ENCODE measurements around the gene TCF7L2. TPM values are rescaled to one million over a fixed set of nuclear protein-coding genes. Genes with fewer than 3 reads are reported as not detected.

The TCF7L2 gene
- polyA plus RNA-seq, 3 donors: 2.1 to 23.5 (median 6.1) TPM

GRCh38 chr10:113149626-113150025 is 199.6 kb downstream of the TCF7L2 start:
- no peak overlapping the region for H2AFZ ChIP-seq (ENCODE audit: insufficient read depth, low read depth, low read length, poor library complexity, severe bottlenecking)
- Mint-ChIP-seq H3K4me3 (no peak overlapping the region), H3K27me3 (ENCODE audit: low read depth in 3 of 3) (peaks cover 0 to 2% (median 0%) of the 10 kb centered on the region in 3 donors), H3K4me1 (peaks cover 48% of the 10 kb centered on the region), H3K27ac (no peak overlapping the region), H3K36me3 (peaks cover 68 to 79% of the 10 kb centered on the region in 2 donors), H3K9me3 (peaks cover 0 to 4% (median 2%) of the 10 kb centered on the region in 7 donors)
- WGBS (ENCODE audit: insufficient coverage): no CpG with 5 or more reads among the region's 3 CpGs
- no peak overlapping the region for H3K9ac ChIP-seq (ENCODE audit: insufficient read depth, low read length, poor library complexity, severe bottlenecking)
- DNase-seq: no peak
- H3K9me3 ChIP-seq (replicated peaks in 1 of 2; ENCODE audit: control insufficient read depth in 1 of 2, insufficient read depth in 1 of 2, low read length in 2 of 2): no peaks in the 10 kb centered on the region
- no peak overlapping the region for H3K27ac ChIP-seq (ENCODE audit: low read depth in 1 of 2, low read length in 2 of 2)
- intact Hi-C loops (cut with micrococcal nuclease): loop anchor here in 1 of 2 donors (10.0 kb wide), 1 partner anchor 235 kb away; no protein-coding TSS in a partner anchor
- no peaks in the 10 kb centered on the region for H3K79me2 ChIP-seq (ENCODE audit: insufficient read depth, low read length)
- H3K4me1 ChIP-seq (ENCODE audit: control insufficient read depth in 1 of 2, insufficient read depth in 2 of 2, low read length in 2 of 2): peaks cover 42 to 43% of the 10 kb centered on the region in 2 donors
- H3K36me3 ChIP-seq (replicated peaks in 1 of 2; ENCODE audit: control insufficient read depth in 1 of 2, insufficient read depth in 2 of 2, low read length in 2 of 2): peaks cover 18 to 76% of the 10 kb centered on the region in 2 donors
- H3K4me2 ChIP-seq (replicated peaks; ENCODE audit: extremely low read depth, low read length, poor library complexity, severe bottlenecking): no peak overlapping the region
- H3K27me3 ChIP-seq (ENCODE audit: control insufficient read depth in 2 of 2, insufficient read depth in 2 of 2, low read length in 2 of 2): no peaks in the 10 kb centered on the region
- H4K20me1 ChIP-seq (ENCODE audit: insufficient read depth, low read length): peaks cover 7% of the 10 kb centered on the region
- TF ChIP-seq, protein P1, sequence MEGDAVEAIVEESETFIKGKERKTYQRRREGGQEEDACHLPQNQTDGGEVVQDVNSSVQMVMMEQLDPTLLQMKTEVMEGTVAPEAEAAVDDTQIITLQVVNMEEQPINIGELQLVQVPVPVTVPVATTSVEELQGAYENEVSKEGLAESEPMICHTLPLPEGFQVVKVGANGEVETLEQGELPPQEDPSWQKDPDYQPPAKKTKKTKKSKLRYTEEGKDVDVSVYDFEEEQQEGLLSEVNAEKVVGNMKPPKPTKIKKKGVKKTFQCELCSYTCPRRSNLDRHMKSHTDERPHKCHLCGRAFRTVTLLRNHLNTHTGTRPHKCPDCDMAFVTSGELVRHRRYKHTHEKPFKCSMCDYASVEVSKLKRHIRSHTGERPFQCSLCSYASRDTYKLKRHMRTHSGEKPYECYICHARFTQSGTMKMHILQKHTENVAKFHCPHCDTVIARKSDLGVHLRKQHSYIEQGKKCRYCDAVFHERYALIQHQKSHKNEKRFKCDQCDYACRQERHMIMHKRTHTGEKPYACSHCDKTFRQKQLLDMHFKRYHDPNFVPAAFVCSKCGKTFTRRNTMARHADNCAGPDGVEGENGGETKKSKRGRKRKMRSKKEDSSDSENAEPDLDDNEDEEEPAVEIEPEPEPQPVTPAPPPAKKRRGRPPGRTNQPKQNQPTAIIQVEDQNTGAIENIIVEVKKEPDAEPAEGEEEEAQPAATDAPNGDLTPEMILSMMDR (IDR thresholded peaks at IDR 0.05): no peak
- no peak overlapping the region for H3K4me3 ChIP-seq (replicated peaks in 1 of 3; ENCODE audit: low read depth in 2 of 3, low read length in 3 of 3)

GRCh38 chr10:113151190-113151666 is 201.2 kb downstream of the TCF7L2 start:
- intact Hi-C loops (cut with micrococcal nuclease): loop anchor here in 1 of 2 donors (10.0 kb wide), 1 partner anchor 234 kb away; no protein-coding TSS in a partner anchor
- Histone ChIP-seq H3K27ac (ENCODE audit: low read depth in 1 of 2, low read length in 2 of 2) (peak overlapping the region; percentile 47 to 62), H3K79me2 (ENCODE audit: insufficient read depth, low read length) (no peaks in the 10 kb centered on the region), H4K20me1 (ENCODE audit: insufficient read depth, low read length) (peaks cover 7% of the 10 kb centered on the region), H3K4me2 (replicated peaks; ENCODE audit: extremely low read depth, low read length, poor library complexity, severe bottlenecking) (peak overlapping the region; percentile 63), H3K4me3 (replicated peaks in 1 of 3; ENCODE audit: low read depth in 2 of 3, low read length in 3 of 3) (peak overlapping the region in 1 of 3 experiments; percentile 52), H2AFZ (ENCODE audit: insufficient read depth, low read depth, low read length, poor library complexity, severe bottlenecking) (no peak overlapping the region), H3K9me3 (replicated peaks in 1 of 2; ENCODE audit: control insufficient read depth in 1 of 2, insufficient read depth in 1 of 2, low read length in 2 of 2) (no peaks in the 10 kb centered on the region), H3K36me3 (replicated peaks in 1 of 2; ENCODE audit: control insufficient read depth in 1 of 2, insufficient read depth in 2 of 2, low read length in 2 of 2) (peaks cover 24 to 78% of the 10 kb centered on the region in 2 donors), H3K27me3 (ENCODE audit: control insufficient read depth in 2 of 2, insufficient read depth in 2 of 2, low read length in 2 of 2) (no peaks in the 10 kb centered on the region), H3K4me1 (ENCODE audit: control insufficient read depth in 1 of 2, insufficient read depth in 2 of 2, low read length in 2 of 2) (peaks cover 42 to 43% of the 10 kb centered on the region in 2 donors), H3K9ac (ENCODE audit: insufficient read depth, low read length, poor library complexity, severe bottlenecking) (no peak overlapping the region)
- peaks cover 48% of the 10 kb centered on the region for H3K4me1 Mint-ChIP-seq
- TF ChIP-seq, protein P1 (IDR thresholded peaks at IDR 0.05): no peak
- peaks cover 72 to 76% of the 10 kb centered on the region in 2 donors for H3K36me3 Mint-ChIP-seq
- H3K9me3 Mint-ChIP-seq: peaks cover 0 to 4% (median 2%) of the 10 kb centered on the region in 7 donors
- peak overlapping the region; percentile 40 to 69 for H3K4me3 Mint-ChIP-seq
- peak in 2 of 3 donors; percentile 56 to 79 for DNase-seq
- 0% methylated on average over 1 of the region's 6 CpGs for WGBS (ENCODE audit: insufficient coverage)
- H3K27ac Mint-ChIP-seq: peak overlapping the region; percentile 57 to 90 (median 88)
- peaks cover 0 to 2% (median 0%) of the 10 kb centered on the region in 3 donors for H3K27me3 Mint-ChIP-seq (ENCODE audit: low read depth in 3 of 3)
